Hematopoietic multipotent progenitor cell (in vitro differentiated cells): ENCODE measurements around the gene PCSK7. TPM values are rescaled to one million over a fixed set of nuclear protein-coding genes. Genes with fewer than 3 reads are reported as not detected.
"Not testable (repeated sequence)": the region's sequence is repeated elsewhere in the genome, so short reads cannot be mapped to it uniquely, and the experiment has no call there.

Experiments used
- DNase-seq, 3 donors: peaks; one replicate each; pipeline ENCODE4 v3.0.0-alpha.2; 2011 to 2015; ENCODE audit warnings: low read depth in 2 of 3, low spot score in 2 of 3
- total RNA-seq: library from RNA; depleted of rRNA; stranded (reverse); fragments of >200 nt; gene quantifications from one replicate; pipeline ENCODE4 v1.2.3, GENCODE V29; 2012

Gene PCSK7
- total RNA-seq, 1 donor, result 51.4 TPM

DNA sequence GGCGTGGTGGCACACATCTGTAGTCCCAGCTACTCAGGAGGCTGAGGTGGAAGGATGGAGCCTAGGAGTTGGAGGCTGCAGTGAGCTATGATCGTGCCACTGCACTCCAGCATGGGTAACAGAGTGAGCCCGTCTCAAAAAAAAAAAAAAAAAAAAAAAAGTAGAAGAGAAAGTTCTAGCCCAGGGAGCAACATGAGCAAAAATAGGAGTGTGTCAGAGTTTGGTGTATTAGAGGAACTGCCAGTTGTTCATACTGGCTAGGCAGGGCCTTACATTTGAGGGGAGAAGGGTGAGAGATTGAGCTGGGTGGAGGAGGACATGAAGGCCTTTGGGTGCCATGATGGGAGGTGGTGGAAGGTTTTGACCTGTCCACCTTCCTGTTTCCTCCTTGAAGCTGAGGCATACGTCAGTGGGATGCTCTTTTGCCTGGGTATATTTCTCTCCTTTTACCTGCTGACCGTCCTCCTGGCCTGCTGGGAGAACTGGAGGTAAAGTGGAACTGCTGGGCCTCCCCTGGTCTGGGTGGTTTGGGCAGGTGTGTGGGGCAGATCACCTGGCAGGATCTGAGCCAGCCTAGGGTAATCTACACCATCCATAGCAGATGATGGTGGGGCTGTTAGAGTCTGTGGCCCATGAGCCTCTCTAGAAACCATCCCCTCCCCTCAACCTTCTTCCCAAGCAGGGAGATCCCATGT lies 46.0 kb downstream of the PCSK7 start:
- no peak for DNase-seq

DNA sequence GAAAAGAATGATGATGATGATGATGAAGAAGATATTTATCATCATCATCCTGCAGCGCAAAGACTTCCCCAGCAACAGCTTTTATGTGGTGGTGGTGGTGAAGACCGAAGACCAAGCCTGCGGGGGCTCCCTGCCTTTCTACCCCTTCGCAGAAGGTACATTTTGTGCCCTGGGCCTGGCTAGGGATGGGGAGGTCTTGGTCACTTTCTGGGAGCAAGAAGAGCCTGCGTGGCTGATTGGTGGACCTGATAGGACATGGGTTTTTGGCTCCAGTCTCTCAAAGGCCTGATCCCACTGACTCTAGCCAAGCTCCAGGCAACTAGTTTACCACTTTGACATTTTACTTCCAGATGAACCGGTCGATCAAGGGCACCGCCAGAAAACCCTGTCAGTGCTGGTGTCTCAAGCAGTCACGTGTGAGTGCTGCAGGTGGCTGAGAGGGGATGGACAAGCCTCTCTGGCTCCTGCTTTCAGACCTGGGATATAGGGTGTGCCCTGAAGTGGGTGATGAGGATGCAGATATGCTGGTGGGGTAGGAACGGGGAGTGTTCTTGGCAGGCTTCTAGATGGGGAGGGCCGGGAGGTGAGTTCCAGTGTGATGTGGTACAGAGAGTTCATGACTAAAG lies 48.0 kb downstream of the PCSK7 start:
- DNase-seq, result no peak

DNA sequence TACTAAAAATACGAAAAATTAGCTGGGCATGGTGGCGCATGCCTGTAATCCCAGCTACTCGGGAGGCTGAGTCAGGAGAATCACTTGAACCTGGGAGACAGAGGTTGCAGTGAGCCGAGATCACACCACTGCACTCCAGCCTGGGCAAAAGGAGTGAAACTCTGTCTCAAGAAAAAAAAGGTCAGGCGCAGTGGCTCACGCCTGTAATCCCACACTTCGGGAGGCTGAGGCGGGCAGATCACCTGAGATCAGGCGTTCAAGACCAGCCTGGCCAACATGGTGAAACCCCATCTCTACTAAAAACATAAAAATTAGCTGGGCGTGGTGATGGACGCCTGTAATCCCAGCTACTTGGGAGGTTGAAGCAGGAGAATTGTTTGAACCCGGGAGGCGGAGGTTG lies 48.7 kb downstream of the PCSK7 start:
- not testable (repeated sequence) for DNase-seq

DNA sequence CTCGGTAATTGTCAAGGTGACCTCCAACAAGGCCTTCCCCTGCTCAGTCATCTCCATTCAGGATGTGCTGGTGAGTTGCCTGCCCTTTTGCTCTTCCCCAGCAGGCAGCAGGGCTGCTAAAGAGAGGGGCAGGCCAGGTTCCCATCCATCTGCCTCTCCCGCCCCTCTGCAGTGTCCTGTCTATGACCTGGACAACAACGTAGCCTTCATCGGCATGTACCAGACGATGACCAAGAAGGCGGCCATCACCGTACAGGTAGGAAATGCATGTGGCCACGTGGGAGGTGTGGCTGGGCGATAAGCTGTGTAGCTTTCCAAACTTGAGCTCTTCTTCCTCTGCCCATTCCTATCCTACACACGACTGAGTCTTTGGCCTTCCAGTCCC lies 49.3 kb downstream of the PCSK7 start:
- DNase-seq, result no peak

DNA sequence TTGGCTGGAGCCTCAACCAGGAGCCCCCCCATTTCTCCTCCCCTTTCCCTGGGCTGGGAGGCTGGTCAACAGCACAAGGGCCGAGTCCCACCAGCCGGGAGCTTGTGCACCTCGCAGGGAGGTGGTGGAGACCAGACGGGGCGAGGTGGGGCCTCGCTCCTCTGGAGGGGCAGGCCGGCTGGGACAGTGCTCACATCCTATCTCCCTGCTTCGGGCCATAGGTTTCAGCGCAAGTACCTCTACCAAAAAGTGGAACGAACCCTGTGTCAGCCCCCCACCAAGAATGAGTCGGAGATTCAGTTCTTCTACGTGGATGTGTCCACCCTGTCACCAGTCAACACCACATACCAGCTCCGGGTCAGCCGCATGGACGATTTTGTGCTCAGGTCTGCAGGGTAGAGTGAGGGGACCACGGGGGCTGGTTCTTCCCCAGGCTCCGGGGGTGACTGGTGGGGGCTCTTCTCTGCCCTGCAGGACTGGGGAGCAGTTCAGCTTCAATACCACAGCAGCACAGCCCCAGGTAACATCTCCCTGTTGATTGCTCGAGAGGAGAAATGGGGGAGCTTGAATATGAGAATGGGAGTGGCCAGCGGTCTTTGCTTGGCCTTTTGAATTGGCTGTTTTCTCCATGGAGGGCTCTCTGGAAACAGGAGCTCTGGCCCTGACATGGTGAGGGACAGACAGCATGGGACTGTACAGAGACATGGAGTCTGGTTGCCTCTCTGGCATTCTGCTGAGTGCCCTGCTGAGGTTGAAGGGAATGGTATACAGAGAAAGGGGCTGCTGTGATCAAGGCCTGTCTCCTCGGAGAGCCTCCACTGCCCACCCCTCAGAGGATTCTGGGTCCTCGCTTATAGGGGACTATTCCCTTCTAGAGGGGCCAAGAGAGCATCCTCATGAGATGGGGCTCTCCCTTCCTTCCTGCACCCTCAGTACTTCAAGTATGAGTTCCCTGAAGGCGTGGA lies 50.0 kb downstream of the PCSK7 start:
- no peak for DNase-seq

DNA sequence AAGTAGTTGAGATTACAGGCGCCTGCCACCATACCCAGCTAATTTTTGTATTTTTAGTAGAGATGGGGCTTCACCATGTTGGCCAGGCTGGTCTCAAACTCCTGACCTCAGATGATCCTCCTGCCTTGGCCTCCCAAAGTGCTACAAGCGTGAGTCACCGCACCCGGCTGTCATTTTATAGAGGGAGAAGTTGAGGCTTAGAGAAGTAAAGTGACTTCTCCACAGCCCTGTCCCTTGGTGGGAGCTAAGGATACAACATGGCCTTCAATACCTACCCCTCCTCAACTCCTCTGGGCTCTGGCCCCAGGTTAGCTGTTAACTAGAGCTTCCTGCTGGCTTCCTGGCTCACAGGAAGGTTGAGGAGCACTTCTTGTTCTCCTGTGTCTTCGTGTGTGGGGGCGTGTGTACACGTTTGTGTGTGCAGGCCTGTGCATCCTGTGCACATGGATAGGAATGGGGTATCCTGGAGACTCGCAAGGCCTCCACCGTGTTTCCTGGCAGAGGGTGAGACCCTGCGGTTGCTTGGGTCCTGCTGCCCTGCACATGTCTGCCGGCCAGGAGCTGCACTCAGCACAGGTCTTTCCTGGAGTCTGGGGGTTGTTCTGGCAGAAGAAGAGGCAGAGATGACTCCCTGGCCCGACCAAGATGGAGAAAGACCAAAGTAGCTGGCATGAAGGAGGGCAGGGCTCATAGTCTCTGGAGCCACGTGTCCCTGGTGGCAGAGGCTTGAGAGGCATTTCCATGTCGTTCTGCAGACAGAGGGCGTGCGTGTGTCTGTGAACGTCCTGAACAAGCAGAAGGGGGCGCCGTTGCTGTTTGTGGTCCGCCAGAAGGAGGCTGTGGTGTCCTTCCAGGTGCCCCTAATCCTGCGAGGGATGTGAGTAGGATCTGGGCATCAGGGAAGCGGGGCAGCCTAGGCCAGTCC lies 51.0 kb downstream of the PCSK7 start:
- peak in 2 of 3 donors; percentile 71 to 83 for DNase-seq

DNA sequence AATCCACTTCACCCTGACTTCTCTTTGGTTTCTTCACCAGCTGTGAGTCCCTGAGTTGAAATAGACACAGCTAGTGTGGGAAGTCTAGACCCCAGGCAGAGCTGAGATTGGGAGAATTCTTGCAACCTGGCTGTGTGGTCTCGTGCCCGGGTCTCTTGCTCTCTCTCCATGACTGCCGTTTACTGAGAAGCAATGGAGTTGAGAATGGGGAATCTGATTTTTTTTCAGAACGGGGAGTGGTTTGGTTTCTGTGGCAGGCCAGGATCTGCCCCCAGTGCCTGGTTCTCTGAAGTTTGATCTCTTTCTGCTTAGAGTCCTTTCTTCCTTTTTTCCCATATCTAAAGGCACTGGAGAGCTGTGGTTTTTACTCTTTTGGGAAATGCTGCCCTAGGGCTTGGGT lies 51.9 kb downstream of the PCSK7 start:
- DNase-seq, result no peak

DNA sequence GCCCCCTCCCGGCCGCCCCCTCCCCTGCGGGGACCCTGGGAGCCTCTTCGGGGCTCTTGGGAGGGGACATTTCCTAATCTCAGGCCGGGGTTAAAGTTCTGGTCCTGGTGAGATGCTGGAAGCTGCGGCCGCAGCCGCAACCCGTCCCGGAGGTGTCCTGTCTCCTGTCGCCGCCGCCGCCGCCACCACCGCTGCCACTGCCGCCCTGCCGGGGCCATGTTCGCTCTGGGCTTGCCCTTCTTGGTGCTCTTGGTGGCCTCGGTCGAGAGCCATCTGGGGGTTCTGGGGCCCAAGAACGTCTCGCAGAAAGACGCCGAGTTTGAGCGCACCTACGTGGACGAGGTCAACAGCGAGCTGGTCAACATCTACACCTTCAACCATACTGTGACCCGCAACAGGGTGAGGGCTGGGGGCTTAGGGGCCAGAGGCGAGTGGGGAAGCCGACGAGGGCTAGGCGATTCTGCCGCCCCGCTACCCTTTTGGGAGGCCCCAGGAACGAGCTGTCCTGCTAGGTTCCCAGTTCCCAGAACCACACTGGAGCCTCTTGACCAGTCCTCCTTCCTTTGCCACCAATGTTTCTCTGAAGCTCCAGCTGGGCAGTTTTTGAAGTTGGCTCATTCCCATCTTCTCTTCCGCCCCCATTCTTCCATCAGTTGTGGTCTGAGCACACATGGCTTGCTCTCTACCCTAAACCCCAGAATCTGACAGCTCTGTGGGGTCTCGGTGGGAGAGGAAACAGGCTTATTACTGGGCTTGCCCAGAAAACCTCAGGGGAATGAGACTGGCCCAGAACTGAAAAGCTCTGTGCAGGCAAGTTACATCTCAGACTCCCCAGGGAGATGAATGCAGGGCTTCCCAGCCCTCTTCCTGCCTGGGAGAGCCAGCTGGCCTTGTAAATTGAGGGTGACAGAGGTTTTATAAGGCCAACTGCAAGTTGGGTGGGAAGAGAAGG lies 52.5 kb downstream of the PCSK7 start:
- peak in 1 of 3 donors; percentile 42 for DNase-seq

DNA sequence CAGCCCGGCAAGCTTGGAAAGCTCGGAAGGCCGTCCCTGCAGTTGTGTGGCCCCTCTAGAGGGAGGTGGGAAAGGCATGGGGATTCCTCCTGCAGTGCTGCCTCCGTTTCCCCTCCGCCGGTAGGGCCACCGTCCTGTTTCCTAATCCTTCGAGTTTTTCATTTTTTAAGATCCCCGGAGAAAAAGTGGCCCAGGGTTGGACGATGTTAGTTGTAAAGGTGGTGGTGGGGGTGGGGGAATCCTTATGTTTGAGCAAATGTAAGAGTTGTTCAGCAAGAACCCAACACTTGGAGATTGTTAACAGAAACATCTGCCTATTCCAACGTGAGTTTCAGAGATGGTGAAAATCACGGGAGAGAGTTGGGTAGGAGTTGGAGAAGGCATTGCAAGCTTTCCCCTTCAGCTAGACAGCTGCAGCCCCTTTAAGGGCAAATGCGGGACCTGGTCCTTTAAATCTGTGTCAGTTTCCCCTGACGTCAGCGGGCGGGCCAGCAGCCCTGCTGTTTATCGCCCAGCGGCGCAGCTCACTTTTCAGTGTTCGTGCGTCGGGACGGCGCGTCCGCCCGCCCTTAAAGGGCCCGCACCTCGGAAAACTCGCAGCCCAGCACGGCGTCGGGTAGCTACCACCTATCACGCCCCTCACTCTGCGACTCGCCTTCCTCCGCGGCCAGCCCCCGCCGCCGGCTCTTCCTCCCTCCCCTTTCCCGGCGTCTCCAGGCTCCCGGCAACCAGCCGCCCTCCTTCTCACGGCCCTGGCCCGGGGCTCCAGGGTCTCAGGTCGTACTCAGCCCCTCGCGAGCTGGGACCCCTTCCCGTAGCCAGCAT lies 53.5 kb downstream of the PCSK7 start, which contains the start of gene SIDT2:
Gene SIDT2, plus strand, starts transcription at position 534 of the 825 bp plus-strand sequence. CDS start 521 bp downstream, outside the sequence.
- peak; percentile 77 to 93 (median 89) for DNase-seq

DNA sequence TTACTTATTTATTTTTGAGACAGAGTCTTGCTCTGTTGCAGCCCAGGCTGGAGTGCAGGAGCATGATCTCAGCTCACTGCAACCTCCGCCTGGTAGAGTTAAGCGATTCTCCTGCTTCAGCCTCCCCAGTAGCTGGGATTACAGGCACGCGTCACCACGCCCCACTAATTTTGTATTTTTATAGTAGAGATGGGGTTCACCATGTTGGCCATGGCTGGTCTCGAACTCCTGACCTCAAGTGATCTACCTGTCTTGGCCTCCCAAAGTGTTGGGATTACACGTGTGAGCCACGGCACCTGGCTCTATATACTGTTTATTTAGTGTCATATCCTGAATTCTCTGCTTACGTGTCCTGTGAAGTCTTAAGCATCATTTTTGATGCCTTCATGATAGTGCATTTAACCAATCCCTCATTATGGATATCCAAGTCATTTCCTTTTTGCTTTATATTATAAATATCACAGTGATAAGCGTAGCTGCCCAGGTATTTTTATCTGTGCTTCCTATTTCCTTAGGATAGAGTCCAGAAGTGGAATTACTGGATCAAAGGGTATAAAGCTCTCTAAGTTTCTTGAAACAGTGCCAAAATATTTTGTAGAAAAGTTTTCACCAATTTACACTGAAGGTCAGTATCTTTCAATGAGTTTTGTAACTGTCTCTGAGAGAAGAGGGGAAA lies 54.2 kb downstream of the PCSK7 start:
- DNase-seq, result no peak

DNA sequence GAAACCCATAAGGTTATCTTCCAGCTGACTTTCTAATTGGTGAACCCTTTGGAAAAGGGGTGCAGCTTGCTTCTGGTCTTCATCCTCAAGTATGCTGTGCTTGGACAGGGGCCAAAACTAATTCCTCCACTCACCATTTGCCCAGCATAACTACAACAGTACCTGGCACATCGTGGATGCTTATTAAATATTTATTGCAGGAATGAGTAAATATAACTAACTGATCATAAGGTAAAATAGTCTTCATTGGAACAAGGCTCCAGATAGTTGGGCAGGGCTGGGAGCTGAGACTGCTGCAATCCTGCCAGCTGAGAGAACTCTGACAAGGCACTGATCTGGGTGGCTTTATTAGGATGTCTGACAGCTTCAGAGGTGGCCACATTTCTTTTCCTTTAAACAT lies 55.7 kb downstream of the PCSK7 start:
- no peak for DNase-seq

DNA sequence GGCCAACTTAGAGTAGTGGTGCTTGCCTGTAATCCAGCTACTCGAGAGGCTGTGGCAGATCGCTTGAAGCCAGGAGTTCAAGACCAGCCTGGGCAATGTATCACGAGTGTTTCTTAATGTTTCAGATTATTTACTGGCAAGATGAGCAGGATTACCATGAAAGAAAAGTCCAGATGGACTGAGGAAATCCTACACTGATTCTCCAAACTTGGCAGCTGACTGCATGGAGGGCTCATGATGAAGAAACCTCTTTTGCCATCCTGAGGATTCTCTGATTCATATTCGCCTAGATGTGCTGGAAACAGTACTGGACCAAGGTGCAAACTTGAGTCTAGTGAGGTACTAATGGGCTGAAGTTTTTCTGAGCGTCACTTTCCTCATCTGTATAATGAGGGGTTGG lies 56.1 kb downstream of the PCSK7 start:
- DNase-seq, result no peak

DNA sequence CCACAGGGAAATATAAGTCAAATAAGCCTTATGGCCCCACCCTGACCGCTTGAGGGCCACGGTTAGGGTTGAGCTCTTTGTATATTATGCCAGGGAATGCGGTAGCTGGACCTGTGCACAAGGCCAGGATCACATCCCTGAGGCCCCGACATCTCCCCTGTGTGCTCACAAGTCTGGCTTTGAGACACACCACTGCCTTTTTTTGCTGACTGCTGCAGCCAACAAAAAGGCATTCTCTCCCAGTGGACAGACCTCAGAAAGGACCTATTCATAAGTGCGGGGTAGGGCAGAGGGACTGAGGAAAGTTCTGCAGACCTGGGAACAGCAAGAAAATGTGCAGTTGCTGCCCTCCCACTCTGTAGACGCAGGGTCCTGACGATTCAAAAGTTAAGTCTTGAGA lies 56.8 kb downstream of the PCSK7 start:
- DNase-seq, result no peak

DNA sequence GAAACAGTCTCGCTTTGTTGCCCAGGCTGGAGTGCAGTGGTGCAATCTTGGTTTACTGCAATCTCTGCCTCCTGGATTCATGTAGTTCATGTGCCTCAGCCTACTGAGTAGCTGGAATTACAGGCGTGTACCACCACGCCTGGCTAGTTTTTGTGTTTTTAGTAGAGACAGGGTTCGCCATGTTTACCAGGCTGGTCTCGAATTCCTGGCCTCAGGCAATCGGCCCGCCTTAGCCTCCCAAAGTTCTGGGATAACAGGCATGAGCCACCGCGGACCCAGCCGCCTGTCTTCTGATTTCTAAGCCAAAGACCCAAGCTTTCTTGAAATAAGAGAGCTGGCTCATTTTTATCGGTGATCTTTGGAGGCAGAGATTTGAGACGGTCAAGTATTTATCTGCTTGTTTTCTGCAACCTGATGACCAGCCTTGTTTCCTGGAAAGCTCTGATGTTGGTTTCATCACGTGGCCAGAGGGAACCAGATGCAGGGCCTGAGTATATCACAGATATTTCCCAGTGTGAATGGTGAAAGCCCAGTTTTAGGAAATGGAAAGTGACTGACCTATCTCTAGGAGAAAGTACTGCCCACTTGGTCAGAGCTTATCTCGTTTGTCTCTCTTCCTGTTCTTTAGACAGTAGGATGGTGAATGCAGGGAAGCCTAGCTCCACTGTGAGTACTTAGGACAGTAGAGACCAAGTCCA lies 59.0 kb downstream of the PCSK7 start:
- DNase-seq, result no peak

DNA sequence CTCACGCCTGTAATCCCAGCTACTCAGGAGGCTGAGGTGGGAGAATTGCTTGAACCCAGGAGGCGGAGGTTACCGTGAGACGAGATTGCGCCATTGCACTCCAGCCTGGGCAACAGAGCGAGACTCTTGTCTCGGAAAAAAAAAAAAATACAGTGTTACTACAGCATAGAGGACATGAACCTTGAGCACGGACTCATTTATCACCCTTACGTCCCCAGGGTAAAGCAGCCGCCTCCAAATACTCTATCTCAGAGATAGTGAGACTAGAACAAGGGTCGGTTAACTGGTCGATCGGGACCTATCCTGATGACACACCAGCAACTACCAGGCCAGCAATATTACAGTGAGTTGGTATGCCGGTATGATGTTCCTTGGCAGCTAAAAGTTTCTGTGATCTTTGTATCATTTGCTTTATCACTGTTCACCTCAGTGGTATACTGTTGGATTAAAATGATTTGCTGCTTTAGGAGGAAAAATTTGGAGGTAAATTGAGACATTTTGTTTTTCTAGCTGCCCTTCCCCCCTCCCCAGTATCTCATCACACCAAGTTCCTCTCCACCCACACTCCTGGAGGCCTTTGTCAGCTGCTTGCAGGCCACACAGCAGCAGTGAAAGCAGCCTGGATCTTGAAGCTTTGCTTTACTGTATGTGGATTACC lies 60.3 kb downstream of the PCSK7 start:
- peak in 1 of 3 donors; percentile 5 for DNase-seq

DNA sequence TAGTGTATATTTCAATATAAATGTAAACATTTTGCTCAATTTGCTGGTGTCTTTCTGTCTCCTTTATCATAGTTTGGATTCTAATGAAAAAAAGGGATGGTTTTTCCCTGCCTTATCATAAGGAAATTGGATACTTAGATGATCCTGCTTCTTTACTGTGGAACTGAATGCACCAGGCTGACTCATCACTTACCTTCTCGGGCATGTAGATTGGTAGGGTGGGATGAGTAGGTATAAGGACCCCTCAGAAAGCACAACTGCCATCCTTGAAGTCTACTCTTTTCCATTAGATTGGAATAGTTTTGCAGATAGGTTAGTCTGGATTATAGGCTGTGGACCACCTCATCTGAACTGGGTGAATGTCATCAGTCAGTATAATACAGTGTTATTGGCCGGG lies 60.9 kb downstream of the PCSK7 start:
- no peak for DNase-seq

DNA sequence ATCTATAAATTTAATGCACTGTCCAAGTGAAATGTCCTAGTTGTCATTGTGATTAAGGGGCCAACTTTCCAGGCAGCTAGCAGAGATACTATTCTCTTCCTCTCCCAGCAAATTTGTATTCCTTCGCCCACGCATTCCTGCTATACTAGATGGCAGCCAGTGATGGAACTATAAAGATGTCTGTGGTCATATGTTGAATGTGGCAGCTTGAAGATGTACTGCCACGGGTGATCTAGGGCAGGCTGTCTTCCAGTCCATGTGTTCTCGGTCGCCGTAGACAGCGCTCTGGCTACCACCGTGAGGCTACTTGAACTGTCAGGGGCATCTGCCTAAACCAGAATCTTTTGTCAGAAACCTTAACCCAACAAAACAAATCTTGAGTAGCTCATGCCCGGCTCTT lies 61.7 kb downstream of the PCSK7 start:
- DNase-seq, result no peak
